Body of pancreas (tissue), 4 donors: ENCODE data around the gene DNAJC13. TPM values are rescaled to one million over a fixed set of nuclear protein-coding genes. Genes with fewer than 3 reads are reported as not detected.

ENCODE experiments used
- ATAC-seq: fragments of 150-250 bp; one replicate; pipeline ENCODE4 v1.9.1; 2016
- DNase-seq, 4 donors: peaks; one replicate each; pipeline ENCODE4 v3.0.0-alpha.2; 2019
- H3K27ac ChIP-seq, 4 donors: fragments of 200-600 bp; sonication (generic); 1 replicate in 3 of 4; 2 replicates in 1 of 4; pipeline versions ENCODE4 v1.5.1 to v1.6.1; 2016 to 2019; ENCODE audit warnings: mild to moderate bottlenecking in 1 of 4, mixed read lengths in 1 of 4, moderate library complexity in 1 of 4
- H3K27me3 ChIP-seq, 2 donors: fragments of 200-600 bp; sonication (generic); one replicate each; pipeline ENCODE4 v1.6.0; 2016; ENCODE audit warnings: mild to moderate bottlenecking in 1 of 2
- H3K36me3 ChIP-seq, 2 donors: fragments of 200-600 bp; sonication (generic); replicated peaks in 1 of 2; 2 replicates each; pipeline ENCODE4 v1.5.1; 2016; ENCODE audit warnings: low read depth in 2 of 2; ENCODE audit not compliant: insufficient read depth in 1 of 2
- H3K4me1 ChIP-seq: fragments of 200-600 bp; sonication (generic); one replicate; pipeline ENCODE4 v1.6.0; 2016
- H3K4me3 ChIP-seq, 2 donors: fragments of 200-600 bp; sonication (generic); 1 replicate in 1 of 2; 2 replicates in 1 of 2; pipeline ENCODE4 v1.5.1; 2016 to 2019
- H3K9me3 ChIP-seq, 3 donors: fragments of 200-600 bp; sonication (generic); 1 replicate in 2 of 3; 2 replicates in 1 of 3; pipeline ENCODE4 v1.5.1; 2016
- CTCF ChIP-seq, 7 experiments: fragments of 450-650 bp in 4 of 7; fragments of 200-600 bp in 3 of 7; sonication (generic) in 3 of 7; IDR thresholded peaks; one replicate each; pipeline ENCODE4 v1.5.1; 2016 to 2019; ENCODE audit warnings: antibody characterized with exemption in 7 of 7
- POLR2A ChIP-seq, 3 donors: fragments of 450-650 bp; IDR thresholded peaks; one replicate each; pipeline ENCODE4 v1.6.1; 2016; ENCODE audit warnings: antibody characterized with exemption in 3 of 3, mild to moderate bottlenecking in 2 of 3
- WGBS, 2 donors: methylation state at CpG; one replicate each; pipeline ENCODE4 v1.1.5; 2017; 5-methylcytosine and 5-hydroxymethylcytosine counted together
- intact Hi-C: fragments of 100-400 bp; cut with DNase I; formaldehyde crosslinking; loops from one replicate; pipeline ENCODE4 v1.15.1; 2023
- total RNA-seq, 2 donors: library from RNA; depleted of rRNA; stranded (reverse); fragments of >200 nt; gene quantifications; one replicate each; pipeline ENCODE4 v1.1.0, GENCODE V29; 2016

DNAJC13 gene
- total RNA-seq, 2 donors from 2014 or later: 21.5 to 36.9 TPM

GRCh38 chr3:132549890-132550578, 132.7 kb downstream of the DNAJC13 start:
- TF ChIP-seq CTCF (IDR thresholded peaks at IDR 0.05) (no peak), POLR2A (IDR thresholded peaks at IDR 0.05) (no peak)
- no peaks in the 10 kb centered on the region for H3K36me3 ChIP-seq
- intact Hi-C loops: no loop called here
- H3K9me3 ChIP-seq: no peaks in the 10 kb centered on the region
- no peak overlapping the region for H3K4me3 ChIP-seq
- H3K27me3 ChIP-seq: no peaks in the 10 kb centered on the region
- no peak for DNase-seq
- ATAC-seq: no peak
- peaks cover 73% of the 10 kb centered on the region for H3K4me1 ChIP-seq
- peak overlapping the region; percentile 31 to 68 (median 58) for H3K27ac ChIP-seq

- ATAC-seq (peak; percentile 31), DNase-seq (peak in 3 of 4 donors; percentile 38 to 66 (median 53))
- Histone ChIP-seq H3K36me3 (no peaks in the 10 kb centered on the region), H3K4me3 (no peak overlapping the region), H3K4me1 (peaks cover 80% of the 10 kb centered on the region), H3K27me3 (no peaks in the 10 kb centered on the region), H3K27ac (peak overlapping the region; percentile 18 to 68 (median 58)), H3K9me3 (no peaks in the 10 kb centered on the region)
- 26 to 36% methylated on average over 3 of the region's 3 CpGs for WGBS, 2 donors
- TF ChIP-seq POLR2A (IDR thresholded peaks at IDR 0.05) (no peak), CTCF (IDR thresholded peaks at IDR 0.05) (no peak)
- intact Hi-C loops: no loop called here
Observed at GRCh38 chr3:132550579-132551305, 133.4 kb downstream of the DNAJC13 start.

GRCh38 chr3:132553826-132554225, 136.5 kb downstream of the DNAJC13 start:
- Histone ChIP-seq H3K27ac (peak overlapping the region in 3 of 4 donors; percentile 58 to 74 (median 74)), H3K27me3 (no peaks in the 10 kb centered on the region), H3K36me3 (no peaks in the 10 kb centered on the region), H3K4me3 (no peak overlapping the region), H3K4me1 (peaks cover 89% of the 10 kb centered on the region), H3K9me3 (no peaks in the 10 kb centered on the region)
- DNase-seq (peak in 1 of 4 donors; percentile 15), ATAC-seq (no peak)
- WGBS, 2 donors: 42 to 52% methylated on average over 6 of the region's 6 CpGs
- intact Hi-C loops: no loop called here
- TF ChIP-seq POLR2A (IDR thresholded peaks at IDR 0.05): no peak
- no peak for TF ChIP-seq CTCF (IDR thresholded peaks at IDR 0.05)

- Histone ChIP-seq H3K27ac (peak overlapping the region in 3 of 4 donors; percentile 58 to 74 (median 74)), H3K4me1 (peaks cover 83% of the 10 kb centered on the region), H3K4me3 (no peak overlapping the region), H3K9me3 (no peaks in the 10 kb centered on the region), H3K36me3 (no peaks in the 10 kb centered on the region), H3K27me3 (no peaks in the 10 kb centered on the region)
- TF ChIP-seq CTCF (IDR thresholded peaks at IDR 0.05) (no peak), POLR2A (IDR thresholded peaks at IDR 0.05) (no peak)
- DNase-seq: peak; percentile 43 to 61 (median 51)
- WGBS, 2 donors: 12 to 27% methylated on average over 8 of the region's 8 CpGs
- intact Hi-C loops: no loop called here
- ATAC-seq: peak; percentile 33
Observed at GRCh38 chr3:132554437-132554836, 137.1 kb downstream of the DNAJC13 start.
